Cardiac fibroblast (primary cell): ENCODE results near the gene WDR90.

Experiments used
- DNase-seq, 2 donors: peaks; one replicate each; pipeline versions ENCODE4 v3.0.0 to v3.0.0-alpha.2; 2010; ENCODE audit warnings: low read depth in 2 of 2
- H3K4me3 ChIP-seq, 2 donors: replicated peaks in 1 of 2; 1 replicate in 1 of 2; 2 replicates in 1 of 2; pipeline ENCODE4 v1.5.1; 2011; ENCODE audit warnings: low read depth in 2 of 2, low read length in 2 of 2, mild to moderate bottlenecking in 2 of 2, moderate library complexity in 1 of 2
- CTCF ChIP-seq: IDR thresholded peaks from one replicate; pipeline ENCODE4 v1.5.1; 2011; ENCODE audit warnings: low read depth, mild to moderate bottlenecking, low read length, inconsistent platforms

The WDR90 gene

GRCh38 chr16:669666-670065, 20.5 kb downstream of the WDR90 start:
- TF ChIP-seq CTCF, result no peak
- peak overlapping the region in 1 of 2 donors; percentile 3 for H3K4me3 ChIP-seq
- DNase-seq, result no peak

- DNase-seq, result no peak
- no peak overlapping the region for H3K4me3 ChIP-seq
These were observed 21.6 kb downstream of the WDR90 start for GRCh38 chr16:670485-671352.

DNA sequence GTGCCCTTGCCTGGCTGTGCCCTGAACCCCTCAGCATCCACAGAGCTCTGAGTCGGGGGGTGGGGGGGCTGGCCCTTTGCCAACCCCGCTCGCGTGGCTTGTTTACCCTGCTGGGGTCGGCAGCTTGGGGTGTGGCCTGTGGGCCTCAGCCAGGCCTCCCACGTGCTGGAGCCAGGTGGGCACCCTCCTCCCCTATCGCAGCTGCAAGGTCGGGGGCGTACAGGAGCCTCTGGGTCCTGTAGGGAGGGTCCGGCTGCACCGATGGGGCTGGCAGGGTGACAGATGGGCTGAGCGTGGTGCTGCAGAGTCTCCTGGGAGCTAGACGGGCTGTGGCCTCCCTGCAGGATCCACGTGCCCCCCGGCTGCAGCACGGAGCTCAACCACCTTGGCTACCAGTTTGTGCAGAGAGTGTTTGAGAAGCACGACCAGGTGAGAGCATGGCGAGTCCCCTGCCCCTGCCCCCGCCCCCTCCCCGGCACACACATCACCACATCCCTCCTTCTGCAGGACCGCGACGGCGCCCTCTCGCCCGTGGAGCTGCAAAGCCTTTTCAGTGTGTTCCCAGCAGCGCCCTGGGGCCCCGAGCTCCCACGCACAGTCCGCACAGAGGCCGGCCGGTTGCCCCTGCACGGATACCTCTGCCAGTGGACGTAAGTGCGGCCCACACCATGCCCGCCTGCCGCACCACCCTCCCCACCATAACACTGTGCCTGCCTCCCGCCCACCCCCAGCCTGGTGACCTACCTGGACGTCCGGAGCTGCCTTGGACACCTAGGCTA, 22.4 kb downstream of the WDR90 start:
- no peak overlapping the region for H3K4me3 ChIP-seq
- no peak for DNase-seq
- TF ChIP-seq CTCF, result no peak

More at GRCh38 chr16:670485-671352, 21.6 kb downstream of the WDR90 start:
- TF ChIP-seq CTCF, result no peak

GRCh38 chr16:672371-672770, 23.2 kb downstream of the WDR90 start:
- H3K4me3 ChIP-seq, result no peak overlapping the region

GRCh38 chr16:672851-673250, 23.7 kb downstream of the WDR90 start:
- DNase-seq, result no peak
- TF ChIP-seq CTCF, result no peak
- H3K4me3 ChIP-seq, result no peak overlapping the region

More at GRCh38 chr16:672371-672770, 23.2 kb downstream of the WDR90 start:
- no peak for DNase-seq
- TF ChIP-seq CTCF, result no peak

GRCh38 chr16:673399-673991, 24.3 kb downstream of the WDR90 start:
- no peak for DNase-seq
- H3K4me3 ChIP-seq, result no peak overlapping the region
- no peak for TF ChIP-seq CTCF
